Measurements from ENCODE around the gene SLC35C1.
"Not testable (repeated sequence)": the region's sequence is repeated elsewhere in the genome, so short reads cannot be mapped to it uniquely, and the experiment has no call there.

The SLC35C1 gene

DNA sequence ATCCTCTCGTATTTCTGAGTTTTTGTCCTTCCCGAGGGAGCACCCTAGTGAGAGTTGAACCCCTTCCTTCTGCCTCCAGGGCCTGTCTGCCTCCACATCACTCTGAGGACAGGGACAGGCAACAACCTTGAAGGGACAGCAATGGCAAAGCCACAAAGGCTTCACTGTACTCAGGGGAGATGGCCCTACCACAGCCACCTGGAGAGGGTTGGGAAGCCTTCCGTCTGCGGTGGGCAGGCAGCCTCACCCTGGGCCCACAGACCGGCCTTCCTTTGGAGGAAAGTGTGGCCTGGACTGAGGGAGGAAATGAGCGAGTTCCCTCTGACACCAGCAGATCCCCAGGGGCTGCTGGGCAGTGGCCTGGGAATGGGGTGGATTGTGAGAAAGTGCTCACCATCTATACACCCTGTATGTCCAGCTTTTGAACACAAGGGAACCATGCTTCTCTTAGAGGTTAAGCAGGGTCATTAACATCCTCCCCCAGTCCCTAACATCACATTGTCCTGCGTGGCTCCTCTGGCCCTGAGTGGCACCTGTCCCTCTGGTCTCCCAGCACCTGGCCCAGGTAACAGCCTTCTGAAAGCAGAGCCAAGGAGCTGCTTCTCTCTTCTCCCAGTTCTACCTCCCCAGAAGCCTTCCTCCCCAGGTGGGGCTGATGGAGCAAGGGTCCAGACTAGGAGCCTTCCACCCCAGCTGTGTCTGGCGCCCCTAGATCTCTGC lies 6.8 kb downstream of the SLC35C1 start:
- DNase-seq, result no peak

DNA sequence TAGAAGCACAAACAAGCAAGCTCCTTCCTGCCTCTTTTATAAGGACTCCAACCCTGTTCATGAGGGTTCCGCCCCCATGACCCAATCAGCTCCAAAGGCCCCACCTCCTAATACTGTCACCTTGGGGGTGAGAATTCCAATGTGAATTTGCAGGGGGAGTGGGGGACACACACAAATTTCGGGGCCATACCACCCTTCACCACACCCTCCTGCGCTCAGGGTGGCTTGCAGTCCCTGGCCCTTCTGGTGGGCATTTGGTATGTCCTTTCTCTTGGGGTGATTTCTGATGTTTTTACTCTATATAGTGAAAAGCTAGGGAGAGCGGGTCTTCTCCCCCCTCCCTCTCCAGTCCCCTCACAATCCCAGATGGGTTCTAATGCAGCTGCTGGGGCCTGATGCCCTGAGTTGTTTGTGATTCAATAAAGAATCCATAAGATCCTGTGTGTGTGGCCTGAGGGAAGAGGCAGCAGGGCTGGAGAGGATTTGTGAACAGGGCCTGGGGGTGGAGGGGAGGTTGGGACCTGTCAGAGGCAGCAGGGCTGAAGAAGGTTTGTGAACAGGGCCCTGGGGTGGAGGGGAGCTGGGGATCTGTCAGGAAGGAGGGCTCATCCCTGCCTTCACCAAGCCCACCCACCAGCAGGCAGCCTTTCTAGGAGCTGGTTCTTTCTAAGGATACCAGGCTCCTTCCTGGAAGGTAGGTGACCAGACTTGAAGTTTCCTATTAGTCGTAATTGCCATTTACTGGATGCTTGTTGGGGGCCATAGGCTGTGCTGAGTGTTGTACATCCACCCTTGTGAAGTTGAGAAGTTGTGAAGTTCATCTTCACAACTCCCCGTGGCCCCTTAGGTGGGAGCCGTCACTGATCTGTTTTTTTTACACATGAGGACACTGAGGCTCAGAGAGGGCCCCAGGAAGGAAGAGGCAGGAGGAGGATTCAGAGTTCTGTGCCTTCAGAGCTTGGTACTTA lies 7.9 kb downstream of the SLC35C1 start:
- DNase-seq, result no peak

DNA sequence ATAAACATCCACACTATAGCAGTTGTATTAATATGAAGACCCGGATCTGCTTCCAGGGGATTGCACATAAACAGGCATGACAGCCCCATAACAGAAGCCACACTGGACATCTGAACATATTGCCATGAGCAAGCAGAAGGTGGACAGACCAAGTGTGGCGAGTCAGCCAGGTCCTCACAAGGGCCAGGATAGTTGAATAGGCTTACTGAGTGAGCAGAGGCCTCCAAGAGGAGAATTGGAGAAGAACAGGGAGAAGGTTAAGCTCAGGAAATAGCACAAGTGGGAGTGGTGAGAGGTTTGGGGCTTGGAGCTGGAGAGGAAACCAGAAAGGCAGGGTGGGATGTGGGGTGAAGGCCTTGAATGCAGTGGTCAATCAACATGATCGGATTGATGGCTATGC lies 10.8 kb downstream of the SLC35C1 start:
- no peak for DNase-seq

DNA sequence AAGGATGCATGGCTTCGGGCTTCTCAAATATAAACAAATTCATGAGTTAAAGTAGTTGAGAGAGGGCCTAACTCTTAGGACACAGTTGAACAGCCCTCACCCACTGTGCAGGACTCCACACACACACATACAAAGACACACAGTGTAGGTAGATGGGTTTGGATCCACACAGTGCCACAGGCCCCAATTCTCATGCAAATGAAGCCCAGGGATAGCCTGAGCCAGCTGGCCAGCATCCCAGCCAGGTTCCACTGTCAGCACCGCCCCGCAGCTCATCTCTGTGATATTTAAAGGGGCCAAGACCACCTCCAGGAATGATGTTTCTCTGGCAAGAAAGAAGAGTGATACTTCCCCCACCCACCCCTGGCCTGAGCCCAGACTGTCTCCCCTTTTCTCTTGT lies 11.7 kb downstream of the SLC35C1 start:
- DNase-seq, result no peak

DNA sequence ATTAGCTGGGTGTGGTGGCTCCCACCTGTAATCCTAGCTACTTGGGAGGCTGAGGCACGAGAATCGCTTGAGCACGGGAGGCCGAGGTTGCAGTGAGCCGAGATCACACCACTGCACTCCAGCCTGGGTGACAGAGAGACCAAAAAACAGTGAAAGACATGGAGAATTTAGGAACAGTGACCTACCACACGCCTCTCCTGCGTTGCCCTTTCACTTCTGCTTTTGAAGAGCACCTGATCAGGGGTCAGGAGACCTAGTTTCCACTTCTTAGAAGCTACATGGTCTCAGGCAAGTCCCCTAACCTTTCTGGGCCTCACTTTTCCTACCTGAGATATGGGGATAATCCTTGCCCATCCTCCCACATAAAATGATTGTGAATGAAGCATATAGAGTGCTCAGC lies 12.2 kb downstream of the SLC35C1 start:
- DNase-seq, result no peak

DNA sequence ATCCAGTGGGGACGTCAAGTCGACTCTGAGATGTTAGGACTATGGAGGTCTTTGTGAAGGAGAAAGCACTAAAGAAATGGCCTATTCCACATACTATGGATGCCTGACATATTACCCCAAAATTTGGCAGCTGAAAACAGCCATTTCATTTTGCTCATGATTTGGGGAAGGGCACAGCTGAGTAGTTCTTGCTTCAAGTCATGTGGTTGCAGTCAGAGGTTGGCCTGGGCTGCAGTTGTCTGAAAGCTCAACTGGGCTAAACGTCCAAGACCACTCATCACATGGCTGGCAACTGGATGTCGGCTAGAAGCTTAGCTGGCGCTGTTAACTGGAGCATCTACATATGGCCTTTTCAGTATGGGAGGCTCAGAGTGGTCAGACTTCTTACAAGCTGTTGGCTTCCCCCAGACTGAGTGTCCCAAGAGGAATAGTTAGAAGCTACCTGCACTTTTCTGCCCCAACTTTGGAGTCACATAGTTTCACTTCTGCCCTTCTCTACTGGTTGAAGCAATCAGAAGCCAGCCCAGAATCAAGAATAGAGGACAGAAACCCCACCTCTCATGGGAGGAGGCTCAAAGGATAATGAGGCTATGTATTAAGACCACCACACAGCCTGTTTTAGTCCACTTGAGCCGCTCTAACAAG lies 14.1 kb downstream of the SLC35C1 start:
- no peak for DNase-seq

DNA sequence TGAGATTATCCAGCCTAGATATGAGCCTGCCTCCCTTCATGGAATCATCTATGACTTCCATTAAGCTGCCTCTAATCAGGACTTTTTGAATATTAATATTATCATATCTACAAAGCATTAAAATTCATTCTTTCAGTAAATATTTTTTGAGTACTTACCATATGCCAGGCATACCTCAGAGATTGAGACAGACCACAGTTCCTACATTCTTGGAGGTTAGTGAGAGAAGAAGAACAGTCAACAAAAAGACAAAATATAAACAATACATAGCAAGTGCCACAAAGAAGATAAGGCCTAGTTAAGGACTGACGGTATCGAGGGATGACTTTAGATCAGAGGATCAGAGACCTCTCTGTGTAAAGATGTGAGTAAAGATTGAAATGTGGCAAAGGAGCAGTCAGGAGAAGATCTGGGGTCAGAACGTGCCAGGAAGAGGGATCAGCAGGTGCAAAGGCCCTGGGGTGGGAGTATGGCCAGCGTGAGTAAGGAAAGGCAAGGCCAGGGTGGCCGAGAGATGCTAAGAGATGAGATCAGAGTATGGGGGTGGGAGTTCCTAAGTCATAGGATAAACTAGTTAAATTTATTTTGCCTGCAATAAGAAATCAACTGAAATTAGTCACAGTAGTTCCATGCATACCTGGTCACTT lies 15.4 kb downstream of the SLC35C1 start:
- DNase-seq, result no peak

DNA sequence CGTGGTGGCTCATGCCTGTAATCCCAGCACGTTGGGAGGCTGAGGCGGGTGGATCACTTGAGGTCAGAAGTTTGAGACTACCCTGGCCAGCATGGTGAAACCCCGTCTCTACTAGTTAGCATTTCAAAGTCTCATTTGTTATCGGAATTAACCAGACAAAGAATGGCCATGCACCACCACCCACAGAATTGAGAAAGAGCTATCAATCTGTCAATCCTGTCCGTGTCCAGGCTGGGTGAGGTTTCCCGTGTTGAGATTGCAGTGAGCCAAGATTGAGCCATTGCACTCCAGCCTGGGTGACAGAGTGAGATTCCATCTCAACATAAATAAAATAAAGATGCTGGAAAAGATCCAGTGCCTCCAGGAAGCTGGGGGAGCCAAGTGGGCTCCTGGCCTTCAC lies 21.5 kb downstream of the SLC35C1 start:
- not testable (repeated sequence) for DNase-seq

DNA sequence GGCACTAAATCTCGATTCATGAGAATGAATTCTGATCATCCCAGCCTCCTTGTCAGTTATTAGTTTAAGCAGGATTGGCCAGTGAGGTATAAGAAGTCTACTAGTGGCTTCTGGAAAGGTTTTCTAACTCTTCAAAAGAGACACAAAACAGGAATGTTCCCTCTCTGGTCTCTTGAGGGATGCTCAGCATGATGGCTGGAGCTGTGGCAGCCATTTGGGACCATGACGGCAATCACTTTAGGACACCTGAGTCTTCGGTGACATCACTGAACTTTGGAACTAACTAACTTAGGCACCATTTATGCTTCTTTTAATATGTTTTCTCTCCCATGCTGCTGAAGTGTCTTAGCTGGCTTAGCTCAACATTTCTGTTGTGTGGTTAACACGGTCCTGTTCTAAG lies 22.2 kb downstream of the SLC35C1 start:
- DNase-seq, result no peak

DNA sequence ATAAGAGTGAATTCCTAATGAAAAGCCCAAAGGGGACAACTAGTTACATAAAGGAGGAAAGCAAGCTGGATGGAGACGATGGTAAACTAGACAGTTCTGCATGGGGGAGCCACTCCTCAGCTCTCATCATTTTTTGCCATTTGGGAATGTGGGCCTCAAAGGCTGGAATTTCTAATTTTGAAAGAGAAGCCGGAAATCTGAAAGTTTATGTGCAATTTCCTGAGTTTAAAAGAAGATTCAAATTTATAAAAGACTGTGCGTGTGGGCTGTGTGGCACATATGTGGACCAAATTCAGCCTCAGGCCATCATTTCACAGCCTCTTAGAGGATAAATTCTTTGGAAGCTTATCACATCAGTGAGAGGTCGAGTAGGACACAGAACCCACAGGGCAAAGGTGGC lies 24.0 kb downstream of the SLC35C1 start:
- DNase-seq, result no peak

DNA sequence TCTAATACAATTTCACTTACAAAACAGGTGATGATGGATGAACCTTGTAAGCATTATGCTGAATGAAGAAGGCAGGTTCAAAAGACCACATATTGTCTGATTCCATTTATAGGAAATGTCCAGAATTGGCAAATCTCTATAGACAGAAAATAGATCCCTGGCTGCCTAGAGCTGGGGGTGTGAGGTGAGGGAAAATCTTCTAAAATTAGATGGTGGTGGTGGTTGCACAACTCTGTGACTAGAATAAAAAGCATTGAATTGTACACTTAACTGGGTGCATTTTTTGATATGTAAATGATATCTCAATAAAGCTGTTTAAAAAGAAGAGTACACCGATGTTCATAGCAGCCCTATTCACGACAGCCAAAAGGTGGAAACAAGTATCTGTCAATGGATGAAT lies 25.6 kb downstream of the SLC35C1 start:
- DNase-seq, result no peak

DNA sequence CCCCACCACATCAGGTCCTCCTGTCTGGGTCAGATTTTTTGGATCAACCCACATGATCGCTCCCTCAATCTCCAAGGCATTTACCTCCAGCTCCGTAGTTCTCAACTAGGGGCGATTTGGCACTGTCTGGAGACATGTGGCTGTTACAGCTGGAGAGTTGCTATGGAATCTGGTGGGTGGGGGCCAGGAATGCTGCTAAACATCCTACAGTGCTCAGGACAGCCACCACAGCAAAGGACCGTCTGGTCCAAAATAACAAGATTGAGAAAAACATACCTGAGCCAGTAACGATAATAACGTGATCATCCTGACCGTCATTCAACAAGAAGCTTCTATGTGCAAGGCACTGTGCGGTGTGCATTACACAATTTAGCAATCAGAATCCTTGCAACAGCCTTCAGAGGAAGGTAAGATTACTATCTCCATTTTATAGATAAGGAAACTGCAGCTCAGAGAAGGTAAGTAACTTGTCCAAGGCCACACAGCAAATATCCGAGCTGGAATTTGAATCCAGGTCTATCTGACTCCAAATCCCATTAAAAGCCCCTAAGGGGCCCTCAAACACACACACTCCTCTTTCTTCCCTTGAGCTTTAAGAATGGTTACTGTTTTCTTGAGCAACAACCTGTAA lies 28.0 kb downstream of the SLC35C1 start:
- no peak for DNase-seq

DNA sequence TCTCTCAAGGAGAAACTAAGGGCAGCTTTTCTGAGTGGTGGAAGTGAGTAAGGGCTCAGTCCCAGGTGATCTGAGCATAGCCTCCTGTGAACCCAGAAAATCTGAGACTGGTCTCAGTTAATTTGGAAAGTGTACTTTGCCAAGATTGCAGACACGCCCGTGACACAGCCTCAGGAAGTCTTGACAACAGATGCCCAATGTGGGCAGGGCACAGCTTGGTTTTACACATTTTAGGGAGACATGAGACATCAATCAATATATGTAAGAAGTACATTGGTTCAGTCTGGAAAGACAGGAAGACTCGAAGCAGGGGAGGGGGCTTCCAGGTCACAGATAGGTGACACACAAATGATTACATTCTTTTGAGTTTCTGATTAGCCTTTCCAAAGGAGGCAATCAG lies 28.8 kb downstream of the SLC35C1 start:
- no peak for DNase-seq

DNA sequence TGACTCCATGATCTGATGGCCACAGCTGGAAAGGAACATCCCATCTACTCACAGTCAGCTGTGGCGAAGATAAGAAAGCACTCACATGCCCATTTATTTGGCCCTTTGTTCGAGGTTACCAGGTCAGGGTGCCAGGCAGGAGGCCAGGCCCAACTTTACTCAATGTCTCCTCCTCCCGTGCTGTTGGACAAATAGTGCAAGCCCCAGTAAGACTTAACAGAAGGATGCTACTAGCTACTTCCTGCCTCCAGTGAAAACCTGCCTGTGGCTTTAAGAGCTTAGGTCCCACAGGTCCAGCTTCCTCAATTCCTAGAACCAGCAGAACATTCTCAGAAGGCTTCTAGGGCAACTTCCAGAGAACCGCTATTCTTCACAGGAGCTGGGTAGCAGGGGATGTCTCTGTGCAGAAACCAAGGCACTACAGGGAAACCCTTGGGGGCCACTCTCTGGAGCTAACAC lies 29.4 kb downstream of the SLC35C1 start:
- no peak for DNase-seq

DNA sequence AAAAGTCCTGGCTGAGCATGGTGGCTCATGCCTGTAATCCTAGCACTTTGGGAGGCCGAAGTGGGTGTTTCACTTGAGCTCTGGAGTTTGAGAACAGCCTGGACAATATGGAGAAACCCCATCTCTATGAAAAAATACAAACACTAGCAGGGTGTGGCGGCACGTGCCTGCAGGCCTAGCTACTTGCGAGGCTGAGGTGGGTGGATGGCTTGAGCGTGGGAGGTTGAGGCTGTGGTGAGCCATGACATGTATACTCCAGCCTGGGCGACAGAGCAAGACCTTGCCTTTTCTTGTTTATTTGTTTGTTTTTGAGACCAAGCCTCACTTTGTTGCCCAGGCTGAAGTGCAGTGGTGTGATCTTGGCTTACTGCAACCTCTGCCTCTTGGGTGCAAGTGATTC lies 34.3 kb downstream of the SLC35C1 start:
- no peak for DNase-seq

DNA sequence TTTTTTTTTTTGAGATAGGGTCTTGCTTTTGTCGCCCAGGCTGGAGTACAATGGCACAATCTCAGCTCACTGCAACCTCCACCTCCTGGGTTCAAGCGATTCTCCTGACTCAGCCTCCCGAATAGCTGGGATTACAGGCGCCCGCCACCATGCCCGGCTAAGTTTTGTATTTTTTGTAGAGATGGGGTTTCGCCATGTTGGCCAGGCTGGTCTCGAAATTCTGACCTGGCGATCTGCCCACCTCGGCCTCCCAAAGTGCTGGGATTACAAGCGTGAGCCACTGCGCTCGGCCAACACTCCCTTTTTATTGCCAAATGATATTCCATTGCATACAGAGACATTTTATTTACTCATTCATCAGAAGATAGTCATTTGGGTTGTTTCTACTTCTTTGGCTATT lies 35.3 kb downstream of the SLC35C1 start:
- not testable (repeated sequence) for DNase-seq

DNA sequence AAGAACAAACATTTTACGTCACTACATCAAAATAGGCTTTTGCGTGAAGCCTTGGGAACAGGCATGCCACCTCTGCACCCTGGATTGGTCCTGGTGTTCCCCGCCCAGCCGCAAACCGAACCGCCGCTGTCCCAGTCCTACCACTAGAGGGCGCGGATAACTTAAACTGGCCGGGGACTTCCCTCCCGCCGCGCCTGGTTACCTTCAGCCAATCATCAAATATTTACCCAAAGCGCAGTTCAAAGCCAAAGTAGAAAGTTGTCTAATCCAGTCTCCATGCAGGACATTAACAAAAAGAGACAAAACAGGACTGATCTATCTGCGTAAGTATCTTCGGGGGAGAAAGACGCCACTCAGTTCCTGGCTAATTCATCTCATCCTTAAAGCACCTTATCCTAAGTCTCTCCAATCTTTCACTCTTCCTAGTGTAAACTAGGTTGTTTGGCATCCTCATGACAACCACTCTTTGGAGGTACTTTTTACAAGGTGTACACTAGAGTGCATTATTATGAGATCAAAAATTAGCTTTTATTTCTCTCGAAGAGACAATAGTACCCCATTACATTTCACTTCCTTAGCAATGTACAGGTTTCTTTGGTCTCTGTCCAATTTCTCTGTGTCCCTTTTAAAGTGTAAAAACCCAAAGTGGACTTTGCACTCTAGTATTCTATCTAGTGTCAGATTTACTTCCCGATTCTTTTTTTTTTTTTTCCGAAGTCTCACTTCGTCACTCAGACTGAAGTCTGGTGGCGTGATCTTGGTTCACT lies 38.4 kb downstream of the SLC35C1 start:
- DNase-seq, result peak; percentile 86

DNA sequence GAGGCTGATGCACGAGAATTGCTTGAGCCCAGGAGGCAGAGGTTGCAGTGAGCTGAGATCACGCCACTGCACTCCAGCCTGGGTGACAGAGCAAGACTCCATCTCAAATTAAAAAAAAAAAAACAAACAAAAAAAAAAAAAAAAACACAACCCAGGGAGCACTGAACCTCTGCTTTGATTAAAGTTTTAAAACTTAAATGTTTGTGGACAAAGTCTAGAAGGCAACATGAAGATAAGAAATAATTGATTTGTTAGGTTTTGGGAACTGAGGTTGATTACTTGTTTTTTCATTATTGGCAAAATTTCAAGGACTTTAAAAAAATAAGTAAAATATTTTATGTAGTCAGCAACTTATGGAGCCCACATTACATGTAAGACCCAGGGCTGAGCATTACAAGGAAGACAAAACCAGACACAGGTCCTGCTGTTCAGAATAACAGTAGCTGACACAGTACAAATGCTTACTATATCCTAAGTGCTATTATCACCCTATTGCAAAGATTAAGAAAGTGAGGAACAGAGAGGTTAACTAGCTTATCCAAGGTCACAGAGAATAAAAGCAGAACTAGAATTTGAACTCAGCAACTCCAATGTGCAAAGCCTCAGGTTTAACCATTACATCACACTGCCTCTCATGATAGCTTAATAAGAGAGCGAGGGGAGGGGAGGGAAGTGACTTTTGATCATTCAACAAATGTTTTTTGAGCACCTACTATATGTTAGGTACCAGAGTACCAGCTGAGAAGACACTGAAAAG lies 40.1 kb downstream of the SLC35C1 start:
- no peak for DNase-seq

DNA sequence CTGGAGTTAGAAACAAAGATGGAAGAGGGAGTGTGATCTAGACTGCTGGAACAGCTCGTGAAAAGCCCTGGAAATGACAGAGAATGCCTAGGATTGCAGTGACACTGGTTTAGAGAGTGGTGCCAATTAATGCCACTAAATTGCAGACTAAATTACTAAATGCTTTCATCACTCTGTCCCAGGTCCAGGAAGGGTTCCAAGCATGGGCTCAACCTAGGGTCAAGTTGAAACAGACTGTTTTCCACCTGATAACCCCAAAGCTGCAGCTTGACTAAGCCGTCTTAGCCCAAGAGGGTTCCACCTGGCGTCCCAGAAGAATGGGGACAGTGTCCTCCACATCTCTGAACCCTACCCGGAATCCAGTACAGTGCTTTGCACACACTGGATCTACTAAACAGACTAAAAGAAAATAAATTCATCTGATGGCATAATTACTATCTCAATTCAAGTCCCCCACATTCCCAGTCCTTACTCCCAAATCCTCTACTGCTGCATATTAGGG lies 41.3 kb downstream of the SLC35C1 start:
- no peak for DNase-seq

DNA sequence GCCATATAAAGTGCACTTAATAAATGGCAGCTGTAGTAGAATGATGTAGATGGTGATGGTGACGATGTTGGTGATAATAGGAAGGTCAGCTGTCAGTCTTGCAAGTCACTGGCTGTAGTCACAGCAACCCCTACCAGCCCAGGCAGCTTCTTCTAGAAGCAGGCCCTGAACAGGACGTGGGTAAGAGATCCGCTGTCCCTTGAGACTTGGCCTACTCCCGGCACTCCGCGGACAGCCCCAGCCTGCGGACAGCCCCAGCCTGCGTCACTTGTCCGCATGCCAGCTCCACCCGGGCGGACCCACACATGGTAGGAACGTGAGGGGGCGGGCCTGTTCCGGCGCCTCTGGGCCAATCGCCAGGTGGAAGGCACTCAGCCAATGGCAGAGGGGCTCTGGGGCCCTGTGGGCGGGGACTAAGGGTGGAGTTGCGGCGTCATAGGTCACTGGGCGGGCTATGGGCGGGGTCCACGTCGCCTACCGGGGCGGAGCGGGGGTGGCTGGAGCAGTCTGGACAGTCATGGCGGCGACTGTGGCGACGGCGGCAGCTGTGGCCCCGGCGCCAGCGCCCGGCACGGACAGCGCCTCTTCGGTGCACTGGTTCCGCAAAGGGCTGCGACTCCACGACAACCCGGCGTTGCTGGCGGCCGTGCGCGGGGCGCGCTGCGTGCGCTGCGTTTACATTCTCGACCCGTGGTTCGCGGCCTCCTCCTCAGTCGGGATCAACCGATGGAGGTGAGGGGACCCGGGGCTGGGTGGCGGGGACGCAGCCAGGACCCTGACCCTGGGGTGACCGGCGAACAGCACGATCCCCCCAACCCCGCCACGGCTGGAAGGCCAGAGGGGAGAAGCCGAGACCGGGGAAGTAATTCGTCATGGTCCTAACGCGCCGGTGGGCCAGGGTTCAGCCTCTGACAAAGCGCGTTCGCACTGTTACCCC lies 42.3 kb downstream of the SLC35C1 start, which contains the start of gene CRY2:
TSS of gene CRY2 (plus strand) at position 502 of the 937 bp plus-strand sequence. CDS start at position 518, 16 bp downstream.
- peak; percentile 93 for DNase-seq

All from amniotic stem cell (primary cell).